Endometrial microvascular endothelial cells (primary cell): ENCODE data around the gene IGSF9. TPM values are rescaled to one million over a fixed set of nuclear protein-coding genes. Genes with fewer than 3 reads are reported as not detected.

Source experiments
- in situ Hi-C: cut with HindIII; loops from 2 replicates; pipeline ENCODE4 v1.10.0; 2017; ENCODE audit warnings: low sequenced_read_pairs, low pct_unique_long_range_greater_than_20kb; ENCODE audit errors: inconsistent ontology term
- total RNA-seq: library from RNA; depleted of rRNA; stranded (reverse); fragments of >200 nt; gene quantifications from one replicate; pipeline ENCODE4 v1.2.3, GENCODE V29; 2015; ENCODE audit errors: inconsistent ontology term

IGSF9 gene
- total RNA-seq, 1 donor from 2014 or later, result not detected

DNA sequence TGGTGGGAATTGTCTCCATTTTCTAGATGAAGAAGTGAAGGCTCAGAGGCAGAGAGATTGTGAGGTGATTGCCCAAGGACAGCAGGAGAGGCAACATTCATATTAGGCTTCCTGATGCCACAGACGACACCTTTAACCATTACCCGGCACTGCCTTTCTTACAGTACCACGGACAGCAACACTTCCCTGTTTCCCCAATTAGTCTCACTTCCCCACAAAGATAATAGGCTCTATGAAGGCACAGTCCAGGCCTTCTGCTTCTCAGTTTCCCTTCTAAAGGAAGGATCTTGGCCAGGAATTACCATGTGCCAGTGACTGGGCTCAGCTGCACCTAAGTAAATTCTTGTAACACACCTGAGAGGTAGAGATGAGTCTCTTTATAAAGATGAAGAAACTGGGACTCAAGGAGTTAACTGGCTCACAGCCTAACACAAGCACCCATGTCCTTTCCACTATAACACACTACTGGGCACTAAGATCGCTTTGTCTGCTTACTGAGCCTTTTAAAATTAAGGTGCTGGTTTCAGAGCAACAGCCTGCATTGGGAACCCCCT, 9.6 kb downstream of the IGSF9 start:
- in situ Hi-C loops, result no loop called here

DNA sequence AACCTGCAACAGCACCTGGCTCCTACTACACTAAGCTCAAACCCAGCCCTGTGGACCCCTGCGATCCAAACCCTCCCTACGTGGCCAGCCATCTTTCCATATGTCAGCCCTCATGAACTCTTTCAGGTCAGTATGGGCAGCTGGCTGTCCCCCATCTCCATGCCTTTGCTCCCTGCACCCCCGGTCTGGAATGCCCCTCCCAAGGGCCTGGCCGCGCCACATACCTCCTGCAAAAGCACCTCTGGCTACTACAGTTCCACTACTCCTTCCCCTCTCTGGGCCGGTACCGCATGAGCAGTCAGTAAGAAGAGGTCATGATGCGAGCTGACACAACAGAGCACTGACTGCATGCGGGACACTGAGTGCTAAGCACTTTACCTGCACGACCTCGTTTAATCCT, 10.1 kb downstream of the IGSF9 start:
- in situ Hi-C loops, result no loop called here

DNA sequence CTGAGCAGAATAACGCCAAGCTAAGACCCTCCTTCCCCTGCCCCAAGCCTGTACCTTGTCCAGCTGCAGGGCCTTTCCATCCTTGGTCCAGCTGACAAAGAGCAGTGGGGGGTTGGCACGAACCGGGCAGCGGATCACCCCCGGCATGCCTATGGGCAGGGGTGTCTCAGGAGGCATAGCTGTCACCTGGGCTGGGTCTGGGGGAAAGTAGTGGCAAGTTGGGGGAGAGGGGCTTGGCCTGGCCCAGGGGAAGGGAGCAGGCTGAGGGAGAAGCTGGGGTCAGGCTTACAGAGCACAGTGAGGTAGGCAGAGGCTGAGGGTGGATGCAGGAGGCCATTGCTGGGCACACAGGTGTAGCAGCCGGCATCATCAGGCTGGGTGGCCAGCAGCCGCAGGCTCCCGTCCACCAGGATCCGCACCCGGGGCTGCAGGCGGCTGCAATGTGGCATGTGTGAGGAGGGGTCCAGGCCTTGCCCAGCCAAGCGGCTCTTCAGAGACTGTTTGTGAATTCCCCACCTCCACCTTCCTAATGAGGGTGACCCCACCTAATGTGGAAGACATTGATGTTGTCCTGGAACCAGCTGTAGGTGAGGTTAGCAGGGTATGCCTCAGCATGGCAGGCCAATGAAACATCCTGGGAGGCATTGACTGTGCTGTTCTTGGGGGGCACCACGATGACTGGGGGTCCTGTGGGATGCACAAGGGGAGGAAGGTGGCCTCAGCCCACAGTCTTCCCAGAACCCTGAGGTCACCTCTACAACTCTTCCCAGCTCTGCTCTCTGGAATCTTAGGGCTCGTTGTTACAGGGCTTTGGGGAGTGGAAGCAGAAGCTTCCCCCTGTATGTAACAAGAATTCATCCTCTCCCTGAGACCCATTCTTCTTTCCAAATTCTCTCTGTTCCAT, 11.0 kb downstream of the IGSF9 start:
- in situ Hi-C loops, result no loop called here

DNA sequence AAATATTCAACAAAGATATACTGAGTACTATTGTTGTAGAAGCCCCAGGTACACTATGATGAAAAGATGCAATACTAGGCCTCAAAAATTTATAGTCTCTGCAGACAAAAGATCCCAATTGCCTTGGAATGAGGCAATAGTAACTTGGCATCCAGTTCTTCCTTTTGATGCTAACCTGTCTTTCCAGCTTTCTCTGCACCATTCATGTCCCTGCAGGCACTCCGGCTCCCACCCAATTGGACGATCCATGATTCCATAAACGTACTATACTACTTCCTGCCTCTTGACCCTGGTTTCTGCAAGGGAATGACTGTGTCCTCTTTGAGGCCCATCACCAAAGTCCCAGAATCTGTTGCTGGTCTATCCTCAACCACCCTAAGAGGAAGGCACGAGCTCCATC, 12.1 kb downstream of the IGSF9 start:
- in situ Hi-C loops, result no loop called here

DNA sequence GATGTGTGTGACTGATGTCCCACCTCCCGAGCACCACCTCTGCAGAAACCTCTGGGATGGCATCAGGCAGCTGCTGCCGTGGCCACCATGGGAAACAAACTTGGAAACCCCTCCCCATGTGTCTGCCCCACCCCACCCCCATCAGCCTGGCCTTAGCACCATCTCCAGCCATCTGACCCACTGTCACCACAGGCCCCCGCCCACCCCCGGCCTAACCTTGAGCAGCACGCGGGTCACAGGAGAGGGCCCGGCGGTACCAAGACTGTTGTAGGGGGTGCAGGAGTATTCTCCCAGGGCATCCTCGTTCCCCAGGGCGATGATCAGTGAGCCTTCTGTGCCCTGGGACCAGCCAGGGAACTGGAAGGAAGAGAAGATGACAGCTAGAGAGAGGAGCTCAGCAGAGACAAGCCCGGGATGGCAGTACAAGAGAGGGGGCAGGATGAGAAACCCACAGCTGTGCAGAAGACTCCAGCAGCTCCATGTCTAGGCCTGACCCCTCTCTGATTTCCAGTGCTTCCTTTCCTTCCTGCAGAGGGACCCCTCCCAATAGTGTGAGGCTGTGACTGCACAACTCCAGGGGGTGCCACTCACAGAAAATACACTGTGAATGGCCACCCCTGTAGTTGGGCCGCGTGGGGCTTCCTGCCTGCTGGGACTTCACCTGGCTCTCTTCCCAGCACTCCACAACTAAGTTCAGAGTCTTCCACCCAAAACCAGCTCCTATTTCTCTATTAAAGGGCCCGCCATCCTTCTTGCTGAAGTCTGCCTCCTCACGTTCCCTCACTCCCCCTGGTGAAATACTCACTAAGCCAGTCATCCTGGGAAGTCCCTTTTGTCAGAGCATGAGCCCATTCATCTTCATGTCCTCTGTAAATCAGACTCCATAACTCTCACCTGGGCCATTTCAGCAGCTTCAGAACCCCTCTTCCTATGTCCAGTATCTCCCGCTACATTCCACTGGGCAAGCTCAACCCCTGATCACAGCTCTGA, 12.8 kb downstream of the IGSF9 start:
- in situ Hi-C loops, result no loop called here

DNA sequence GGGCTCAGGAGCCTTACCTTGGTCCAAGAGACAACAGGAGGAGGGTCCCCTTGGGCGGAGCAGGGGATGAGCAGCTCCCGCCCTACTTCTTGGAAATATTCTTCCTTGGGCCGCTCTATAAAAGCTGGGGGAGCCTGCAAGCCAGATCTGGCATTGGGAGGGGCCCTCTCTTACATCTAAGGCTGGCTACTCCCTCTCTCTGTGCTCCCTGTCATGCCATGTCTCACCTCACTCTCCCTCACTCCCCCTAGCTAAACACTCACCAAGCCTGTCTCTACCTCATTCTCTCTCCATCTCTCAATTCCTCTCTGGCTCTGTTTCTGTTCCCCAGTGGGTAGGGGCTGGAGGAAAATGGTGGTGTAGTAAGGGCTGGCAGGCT, 13.6 kb downstream of the IGSF9 start:
- in situ Hi-C loops, result no loop called here

DNA sequence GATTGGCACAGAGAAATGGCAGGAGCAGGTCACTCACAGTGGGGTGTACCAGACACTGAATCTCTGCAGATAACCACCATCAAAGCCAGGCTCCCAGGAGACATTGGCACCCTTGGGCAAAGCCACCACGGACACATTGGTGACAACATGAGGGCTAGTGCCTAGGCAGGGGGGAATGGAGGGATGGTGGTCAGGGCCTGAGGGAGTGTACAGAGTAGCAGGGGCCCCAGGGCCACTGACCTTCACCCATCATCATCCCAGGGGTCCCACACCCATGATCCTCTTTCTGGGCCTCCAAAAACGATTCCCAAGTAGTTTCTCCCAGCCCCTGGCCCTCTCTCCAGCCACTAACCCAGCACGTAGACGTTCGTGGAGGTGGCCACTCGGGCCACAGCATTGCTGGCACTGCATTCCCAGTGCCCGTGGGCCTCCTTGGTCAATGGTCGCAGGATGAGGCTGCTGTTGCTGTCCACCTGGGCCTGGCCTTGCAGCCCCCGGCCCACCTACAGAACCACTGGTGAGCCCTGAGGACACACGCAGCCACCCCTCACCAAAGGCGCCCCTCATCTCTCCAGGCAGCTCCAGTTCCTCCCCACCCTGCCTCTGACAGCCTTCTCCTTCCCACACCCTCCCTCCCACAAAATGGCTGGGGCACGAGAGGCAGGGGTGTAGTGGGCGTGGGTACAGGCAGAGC, 14.2 kb downstream of the IGSF9 start:
- in situ Hi-C loops, result no loop called here

DNA sequence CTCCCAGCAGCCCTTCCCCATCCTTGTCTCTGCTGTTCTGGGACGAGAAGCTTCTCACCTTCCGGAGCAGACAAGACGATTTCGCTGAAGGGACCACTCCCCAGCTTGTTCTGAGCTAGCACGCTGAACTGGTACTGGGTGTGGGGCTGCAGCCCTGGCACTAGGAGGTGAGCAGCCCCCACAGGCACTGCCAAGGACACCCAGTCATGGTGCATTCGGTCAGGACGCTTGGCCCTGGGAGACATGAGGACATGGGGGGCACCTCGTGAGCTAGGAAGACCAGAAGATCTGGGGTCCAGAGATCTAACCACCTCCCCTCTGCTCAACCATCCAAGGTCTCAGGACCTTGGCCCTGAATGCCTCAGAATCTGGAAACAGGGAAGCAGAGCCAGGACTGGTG, 14.8 kb downstream of the IGSF9 start:
- in situ Hi-C loops, result no loop called here

DNA sequence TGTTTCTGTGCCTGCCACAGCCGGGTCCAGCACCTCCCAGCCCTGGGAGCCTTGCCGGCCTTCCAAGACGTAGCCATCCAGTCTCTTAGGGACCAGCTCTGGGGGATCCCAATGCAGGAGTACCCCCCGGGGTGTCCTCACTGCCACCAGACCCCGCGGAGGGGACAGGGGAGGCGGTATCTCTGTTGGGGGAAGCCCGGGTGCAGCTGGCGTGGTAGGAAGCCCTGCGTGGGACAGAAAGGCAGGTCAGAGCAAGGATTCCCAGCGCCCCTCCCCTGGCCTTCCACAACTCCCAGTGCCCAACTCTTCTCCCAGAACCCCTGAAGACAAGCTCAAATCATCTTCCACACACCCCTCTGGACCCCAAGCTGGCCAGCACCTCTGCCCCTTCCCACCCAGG, 15.2 kb downstream of the IGSF9 start:
- in situ Hi-C loops, result no loop called here

DNA sequence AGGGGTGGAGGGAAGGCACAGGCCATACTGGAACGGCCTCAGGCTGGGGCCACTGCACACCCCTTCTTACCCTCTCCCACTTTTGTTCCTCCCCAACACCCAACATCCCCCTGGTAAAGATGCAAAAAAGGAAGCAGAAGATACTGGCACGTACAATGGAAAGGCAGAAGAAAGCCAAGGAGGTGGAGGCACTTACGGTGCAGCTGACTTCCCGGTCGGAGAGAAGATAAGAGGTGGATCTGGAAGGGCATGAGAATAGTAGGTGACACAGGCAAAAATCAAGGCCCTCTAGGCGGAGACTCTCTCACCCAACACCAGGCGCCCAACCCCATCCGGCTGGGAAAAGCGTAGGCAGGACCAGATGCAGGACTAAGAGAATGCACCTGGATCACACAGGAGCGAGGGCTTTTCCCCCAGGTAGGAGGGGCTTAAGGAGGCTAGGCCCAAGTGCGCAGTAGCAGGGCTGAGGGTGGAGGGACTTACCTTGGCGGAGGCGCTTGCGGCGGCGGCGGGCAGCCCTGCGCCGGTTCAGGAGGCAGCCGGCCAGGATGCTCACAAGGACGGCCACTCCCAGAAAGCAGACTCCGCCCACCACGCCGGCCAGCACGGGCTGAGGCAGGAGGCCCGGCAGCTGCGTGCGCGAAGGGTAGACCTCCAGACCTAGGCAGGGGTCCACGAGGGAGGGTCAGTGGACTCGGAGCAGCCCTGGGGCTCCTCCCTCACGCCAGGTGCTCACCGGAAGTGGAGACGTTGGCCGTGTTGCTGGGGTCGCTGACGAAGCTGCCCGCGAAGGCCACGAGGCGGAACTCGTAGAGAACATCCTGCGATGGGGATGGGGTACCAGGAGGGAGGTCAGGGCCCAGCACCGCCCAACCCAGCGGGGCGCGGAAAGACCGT, 16.0 kb downstream of the IGSF9 start:
- in situ Hi-C loops, result no loop called here

DNA sequence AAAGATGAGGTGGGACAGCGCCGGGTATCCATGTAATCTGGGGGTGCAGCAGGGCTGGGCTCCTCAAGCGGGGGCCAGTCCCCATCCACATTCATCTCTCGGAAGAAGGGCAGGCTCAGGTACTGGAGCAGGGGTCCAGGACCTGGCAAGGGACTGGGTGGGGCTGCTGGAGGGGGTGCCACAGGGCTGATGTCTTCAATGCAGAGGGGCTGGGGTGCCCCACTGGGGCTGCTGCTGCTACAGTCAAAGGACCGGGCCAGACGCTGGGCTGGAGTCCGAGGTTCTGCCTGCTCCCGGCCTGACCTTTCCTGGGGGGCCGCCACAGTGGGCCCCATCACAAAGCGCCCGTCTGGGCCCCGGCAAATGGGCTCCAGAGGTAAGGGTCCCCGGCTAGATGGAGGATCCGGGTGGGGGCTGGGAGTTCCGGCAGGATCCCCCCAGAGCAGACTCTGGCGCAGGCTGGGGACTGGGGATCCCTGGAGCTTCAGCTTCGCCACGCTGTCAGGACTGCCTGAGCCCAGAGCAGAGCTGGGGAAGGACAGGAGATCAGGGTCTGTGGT, 16.8 kb downstream of the IGSF9 start:
- in situ Hi-C loops, result no loop called here

DNA sequence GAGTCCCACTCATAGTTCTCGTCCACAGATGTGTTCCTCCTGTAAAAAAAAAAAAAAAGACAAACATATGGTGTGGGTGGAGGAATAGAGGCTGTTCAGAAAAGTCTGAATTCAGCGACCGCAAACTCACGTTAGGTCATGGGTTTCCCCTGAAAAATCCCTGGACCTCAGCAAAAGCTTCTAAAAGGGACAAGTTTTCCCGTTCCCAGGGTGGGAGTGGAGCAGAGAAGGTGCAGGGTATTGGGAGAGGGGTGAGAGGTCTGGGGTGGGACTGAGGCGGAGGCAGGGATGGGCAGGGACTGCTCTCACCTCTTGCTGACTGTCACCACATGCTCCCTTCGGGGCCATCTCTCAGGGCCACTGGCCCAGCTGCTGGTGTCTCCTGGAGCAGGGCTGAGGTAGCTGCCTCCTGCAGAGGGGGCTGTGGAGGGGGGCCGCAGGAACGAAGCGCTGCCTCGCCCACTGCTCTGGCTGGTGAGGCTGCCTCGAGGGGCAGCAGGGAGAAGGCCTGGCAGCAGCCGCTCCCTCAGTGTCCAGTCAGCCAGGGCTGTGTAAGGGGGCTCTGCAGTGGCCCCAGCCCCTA, 17.5 kb downstream of the IGSF9 start:
- in situ Hi-C loops, result no loop called here

DNA sequence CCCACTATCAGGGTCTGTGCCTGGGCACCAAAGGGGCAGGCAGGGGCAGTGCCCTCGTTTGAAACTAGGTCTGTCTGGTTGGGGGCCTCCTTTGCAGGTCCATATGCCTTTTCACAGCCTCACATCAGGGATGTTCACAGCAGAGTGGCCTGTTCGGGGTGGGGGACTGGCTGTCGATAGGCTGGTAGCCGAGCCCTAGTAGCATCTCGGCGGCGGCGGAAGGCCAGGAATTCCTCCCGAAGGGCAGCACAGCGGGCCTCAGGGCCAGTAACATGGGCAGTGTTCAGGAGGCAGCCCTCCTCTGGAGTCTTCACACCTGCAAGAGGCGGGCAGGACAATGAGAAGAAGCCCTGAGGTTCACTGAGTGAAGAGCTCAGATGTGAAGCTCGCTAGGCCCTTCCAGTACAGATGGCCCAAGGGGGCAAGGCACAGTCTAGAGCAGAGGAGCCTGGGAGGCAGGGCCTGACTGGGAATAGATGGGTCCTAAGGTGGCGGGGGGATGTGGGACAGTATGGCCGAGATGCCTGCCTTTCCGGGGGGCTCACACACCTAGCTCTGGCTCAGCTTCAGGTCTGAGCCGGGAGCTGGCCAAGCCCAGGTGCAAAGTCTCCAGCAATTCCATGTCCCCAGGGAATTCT, 18.1 kb downstream of the IGSF9 start:
- in situ Hi-C loops, result no loop called here

DNA sequence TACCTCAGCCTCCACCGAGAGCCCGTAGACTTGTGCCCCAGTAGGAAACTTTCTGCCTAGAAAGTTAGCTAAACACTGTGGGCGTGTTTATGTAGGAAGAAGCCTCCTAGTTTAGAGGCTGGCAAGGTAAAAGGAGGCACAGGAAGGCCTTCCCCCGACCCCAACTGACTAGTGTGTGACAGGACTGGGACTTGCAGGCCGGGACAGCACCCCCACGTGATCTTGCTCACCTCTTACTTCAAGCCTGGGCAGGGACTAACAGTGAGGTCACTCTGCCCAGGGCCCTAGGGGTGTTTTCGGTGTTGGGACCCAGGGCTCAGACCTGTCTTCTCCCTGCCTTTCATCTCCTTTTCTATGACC, 19.7 kb downstream of the IGSF9 start:
- in situ Hi-C loops, result no loop called here

DNA sequence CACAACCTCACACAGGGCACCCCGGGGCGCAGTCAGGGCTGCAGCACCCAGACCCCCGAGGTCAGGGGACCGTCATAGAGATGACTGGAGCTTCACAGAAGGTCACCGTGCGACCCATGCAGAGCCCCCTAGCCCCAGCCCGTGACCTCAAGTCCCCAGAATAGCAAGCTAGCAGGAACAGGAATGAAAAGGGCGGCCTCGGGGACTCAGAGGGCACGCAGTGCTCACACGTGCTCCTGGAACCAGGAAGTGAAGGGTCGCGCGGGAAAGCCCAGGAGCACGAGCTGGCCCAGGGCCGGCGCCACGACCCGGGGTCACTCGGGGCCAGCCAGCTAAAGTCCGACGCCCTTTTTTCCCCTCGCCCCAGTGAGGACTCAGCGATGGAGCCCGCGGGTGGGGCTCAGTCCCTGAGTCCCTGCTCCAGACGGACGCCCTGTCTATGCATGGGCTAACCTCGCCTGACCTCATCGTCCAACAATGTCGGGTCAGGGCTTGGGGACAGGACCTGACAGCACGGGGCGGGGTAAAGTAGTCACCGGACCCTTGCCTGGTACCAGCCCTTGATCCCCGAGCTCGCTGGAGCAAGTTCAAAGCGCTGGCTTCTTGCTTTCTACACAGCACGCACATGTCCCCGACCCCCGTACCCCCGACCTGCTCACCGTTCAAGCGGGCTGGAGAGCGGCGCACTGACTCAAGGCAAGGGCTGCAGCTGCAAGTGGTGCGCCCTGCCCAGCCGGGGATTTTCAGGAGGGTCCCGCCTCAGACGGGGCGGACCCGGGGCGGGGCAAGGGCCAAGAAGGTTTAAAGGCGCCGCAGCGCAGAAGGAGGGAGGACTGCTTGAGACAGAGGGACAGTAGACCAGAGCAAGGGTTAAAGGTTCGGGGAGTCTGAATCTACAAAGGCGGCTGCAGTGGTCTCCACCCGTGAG, 20.4 kb downstream of the IGSF9 start, which contains the start of gene TAGLN2:
TAGLN2 (minus strand) TSS at position 717 of the 928 bp plus-strand sequence. CDS start 4,998 bp downstream, outside the sequence.
- in situ Hi-C loops, result no loop called here
